Lower lobe of right lung (tissue), 2 donors: Measurements from ENCODE around the gene PIK3AP1. TPM values are rescaled to one million over a fixed set of nuclear protein-coding genes. Genes with fewer than 3 reads are reported as not detected.
A peak's percentile ranks its signal among the peaks of the same experiment; 100 is the strongest.

ENCODE experiments used
- ATAC-seq, 2 donors: fragments of 200-7000 bp; cut with Tn5 transposase; one replicate each; pipeline ENCODE4 v1.9.1; 2020 to 2022; ENCODE audit warnings: mild to moderate bottlenecking in 2 of 2, moderate library complexity in 2 of 2
- DNase-seq: peaks from one replicate; pipeline ENCODE4 v3.0.0-alpha.2; 2020
- H3K27ac ChIP-seq: fragments of 200-600 bp; one replicate; pipeline ENCODE4 v1.8.0; 2022
- H3K27me3 ChIP-seq: fragments of 200-600 bp; one replicate; pipeline ENCODE4 v1.8.0; 2022; ENCODE audit warnings: low read depth
- H3K36me3 ChIP-seq: fragments of 200-600 bp; one replicate; pipeline ENCODE4 v1.8.0; 2022; ENCODE audit warnings: mild to moderate bottlenecking
- H3K4me1 ChIP-seq: fragments of 200-600 bp; one replicate; pipeline ENCODE4 v1.8.0; 2022
- H3K4me3 ChIP-seq: fragments of 200-600 bp; one replicate; pipeline ENCODE4 v1.8.0; 2022; ENCODE audit warnings: mild to moderate bottlenecking
- H3K9me3 ChIP-seq: fragments of 200-600 bp; one replicate; pipeline ENCODE4 v1.8.0; 2022
- intact Hi-C: fragments of 100-400 bp; cut with DNase I; formaldehyde crosslinking; loops from one replicate; pipeline ENCODE4 v1.11.0; 2022
- total RNA-seq: library from RNA; stranded (reverse); fragmentation: NEBNext Ultra II Directional; extraction: Animal tissue kit (Norgen Biotek cat#: 25700); gene quantifications from one replicate; pipeline ENCODE4 v1.2.1, GENCODE V29; 2021
- TF ChIP-seq, protein P1 (sequence below): fragments of 200-600 bp; IDR thresholded peaks from one replicate; pipeline ENCODE4 v1.8.0; 2022; ENCODE audit warnings: antibody characterized with exemption, mild to moderate bottlenecking
- donor health status: DM: no; HTN: yes; CAD: no; lungs with severe emphysema.

Gene PIK3AP1
- total RNA-seq, 1 donor from 2014 or later = 71.6 TPM

DNA sequence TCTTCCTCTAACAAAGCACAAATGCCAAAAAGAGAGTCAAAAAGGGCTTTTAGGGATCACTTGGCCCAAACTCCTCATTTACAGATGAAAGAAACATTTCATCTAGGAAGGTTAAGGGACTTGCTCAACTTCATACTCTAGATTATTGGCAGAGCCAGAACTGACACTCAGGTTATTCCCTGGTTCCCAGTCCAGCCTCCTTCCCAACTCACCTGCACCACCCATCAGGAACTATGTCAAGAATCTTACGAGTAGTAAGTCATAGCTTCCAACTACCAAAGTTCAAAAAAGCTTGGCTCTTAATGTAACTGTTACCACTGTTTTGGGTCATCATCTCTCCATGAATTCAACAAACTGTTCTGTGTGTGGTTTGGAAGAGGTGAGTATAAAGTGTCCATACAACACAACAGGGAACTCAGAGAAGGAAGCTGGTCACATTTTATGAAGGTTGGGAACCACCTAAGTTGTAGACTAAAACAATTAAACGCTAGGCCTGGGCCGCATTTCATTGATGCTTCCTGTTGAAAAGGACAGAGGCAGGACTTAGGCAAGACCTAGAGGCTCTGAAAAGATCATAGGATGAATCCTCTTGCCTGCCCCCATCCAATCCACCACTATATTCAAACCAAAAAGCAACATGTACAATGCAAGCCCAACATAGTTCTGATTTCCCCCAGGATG is 9.1 kb downstream of the PIK3AP1 start:
- intact Hi-C loops = no loop called here

DNA sequence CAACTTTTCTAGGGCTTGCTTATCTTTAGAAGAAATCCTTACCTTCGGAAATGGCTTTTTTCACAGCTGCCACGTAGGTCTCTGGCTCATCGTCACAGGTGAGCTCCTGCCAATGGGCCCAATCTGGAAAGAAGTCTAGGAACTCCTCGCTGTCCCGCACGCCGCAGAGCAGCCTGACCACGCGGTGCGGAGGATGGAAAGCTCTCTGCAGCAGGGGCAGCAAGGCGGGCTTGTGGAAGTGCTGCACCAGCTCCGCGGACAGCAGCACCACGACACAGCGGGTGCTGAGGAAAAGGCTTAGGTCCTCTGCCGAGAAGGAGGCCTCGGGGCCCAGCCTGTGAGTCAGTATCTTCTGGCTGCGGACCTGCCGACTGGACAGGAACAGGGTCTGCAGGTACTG is 10.8 kb downstream of the PIK3AP1 start:
- TF ChIP-seq, protein P1, sequence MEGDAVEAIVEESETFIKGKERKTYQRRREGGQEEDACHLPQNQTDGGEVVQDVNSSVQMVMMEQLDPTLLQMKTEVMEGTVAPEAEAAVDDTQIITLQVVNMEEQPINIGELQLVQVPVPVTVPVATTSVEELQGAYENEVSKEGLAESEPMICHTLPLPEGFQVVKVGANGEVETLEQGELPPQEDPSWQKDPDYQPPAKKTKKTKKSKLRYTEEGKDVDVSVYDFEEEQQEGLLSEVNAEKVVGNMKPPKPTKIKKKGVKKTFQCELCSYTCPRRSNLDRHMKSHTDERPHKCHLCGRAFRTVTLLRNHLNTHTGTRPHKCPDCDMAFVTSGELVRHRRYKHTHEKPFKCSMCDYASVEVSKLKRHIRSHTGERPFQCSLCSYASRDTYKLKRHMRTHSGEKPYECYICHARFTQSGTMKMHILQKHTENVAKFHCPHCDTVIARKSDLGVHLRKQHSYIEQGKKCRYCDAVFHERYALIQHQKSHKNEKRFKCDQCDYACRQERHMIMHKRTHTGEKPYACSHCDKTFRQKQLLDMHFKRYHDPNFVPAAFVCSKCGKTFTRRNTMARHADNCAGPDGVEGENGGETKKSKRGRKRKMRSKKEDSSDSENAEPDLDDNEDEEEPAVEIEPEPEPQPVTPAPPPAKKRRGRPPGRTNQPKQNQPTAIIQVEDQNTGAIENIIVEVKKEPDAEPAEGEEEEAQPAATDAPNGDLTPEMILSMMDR = no peak
- Histone ChIP-seq H3K36me3 (no peaks in the 10 kb centered on the region), H3K4me3 (no peak overlapping the region), H3K27ac (no peak overlapping the region), H3K9me3 (no peaks in the 10 kb centered on the region), H3K27me3 (no peaks in the 10 kb centered on the region), H3K4me1 (peaks cover 7% of the 10 kb centered on the region)
- intact Hi-C loops = no loop called here
- DNase-seq (no peak), ATAC-seq (no peak)

More for the DNA sequence above, 9.1 kb downstream of the PIK3AP1 start:
- no peaks in the 10 kb centered on the region for H3K4me1 ChIP-seq
- H3K27ac ChIP-seq = no peak overlapping the region
- H3K4me3 ChIP-seq = no peak overlapping the region
- no peaks in the 10 kb centered on the region for H3K9me3 ChIP-seq
- no peaks in the 10 kb centered on the region for H3K27me3 ChIP-seq
- no peak for ATAC-seq
- TF ChIP-seq, protein P1 = no peak
- H3K36me3 ChIP-seq = no peaks in the 10 kb centered on the region
- DNase-seq = no peak

GRCh38 chr10:96708996-96709395 is 11.3 kb downstream of the PIK3AP1 start:
- ATAC-seq (no peak), DNase-seq (no peak)
- peak overlapping the region; percentile 37 for H3K27ac ChIP-seq
- no peaks in the 10 kb centered on the region for H3K36me3 ChIP-seq
- H3K27me3 ChIP-seq = no peaks in the 10 kb centered on the region
- no peaks in the 10 kb centered on the region for H3K9me3 ChIP-seq
- peaks cover 7% of the 10 kb centered on the region for H3K4me1 ChIP-seq
- intact Hi-C loops = no loop called here
- H3K4me3 ChIP-seq = no peak overlapping the region
- TF ChIP-seq, protein P1 = no peak

GRCh38 chr10:96708456-96708855 is 11.9 kb downstream of the PIK3AP1 start:
- peak overlapping the region; percentile 37 for H3K27ac ChIP-seq
- TF ChIP-seq, protein P1 = no peak
- H3K4me3 ChIP-seq = no peak overlapping the region
- H3K36me3 ChIP-seq = no peaks in the 10 kb centered on the region
- no peak for DNase-seq
- H3K9me3 ChIP-seq = no peaks in the 10 kb centered on the region
- intact Hi-C loops = no loop called here
- no peaks in the 10 kb centered on the region for H3K27me3 ChIP-seq
- ATAC-seq = peak; percentile 76 to 84
- peaks cover 7% of the 10 kb centered on the region for H3K4me1 ChIP-seq

GRCh38 chr10:96706331-96706853 is 13.9 kb downstream of the PIK3AP1 start:
- H3K36me3 ChIP-seq = no peaks in the 10 kb centered on the region
- TF ChIP-seq, protein P1 = no peak
- H3K4me3 ChIP-seq = no peak overlapping the region
- DNase-seq (no peak), ATAC-seq (no peak)
- H3K9me3 ChIP-seq = no peaks in the 10 kb centered on the region
- intact Hi-C loops = no loop called here
- H3K27ac ChIP-seq = no peak overlapping the region
- peaks cover 7% of the 10 kb centered on the region for H3K4me1 ChIP-seq
- no peaks in the 10 kb centered on the region for H3K27me3 ChIP-seq
